Progenitor cell of endocrine pancreas (in vitro differentiated cells): ENCODE data around the gene COL24A1. TPM values are rescaled to one million over a fixed set of nuclear protein-coding genes. Genes with fewer than 3 reads are reported as not detected.
"Not testable (repeated sequence)": the region's sequence is repeated elsewhere in the genome, so short reads cannot be mapped to it uniquely, and the experiment has no call there.

ENCODE experiments used
- DNase-seq: peaks from one replicate; pipeline ENCODE4 v3.0.0; 2021; ENCODE audit warnings: low spot score; ENCODE audit not compliant: unreplicated experiment
- H3K27ac Mint-ChIP-seq: 2 replicates; pipeline ENCODE4 v1.8.0; 2021; ENCODE audit warnings: mild to moderate bottlenecking, moderate library complexity, mixed read lengths
- H3K27me3 Mint-ChIP-seq: 2 replicates; pipeline ENCODE4 v1.8.0; 2021; ENCODE audit warnings: mixed read lengths
- H3K36me3 Mint-ChIP-seq: 2 replicates; pipeline ENCODE4 v1.8.0; 2022; ENCODE audit warnings: mixed read lengths; ENCODE audit not compliant: insufficient read depth
- H3K4me1 Mint-ChIP-seq: 2 replicates; pipeline ENCODE4 v1.8.0; 2021; ENCODE audit warnings: low read depth, mixed read lengths
- H3K4me3 Mint-ChIP-seq: 2 replicates; pipeline ENCODE4 v1.8.0; 2021; ENCODE audit warnings: low read depth, mild to moderate bottlenecking, moderate library complexity, mixed read lengths
- H3K9me3 Mint-ChIP-seq: 2 replicates; pipeline ENCODE4 v1.8.0; 2021; ENCODE audit warnings: low read depth, mixed read lengths
- CTCF ChIP-seq: fragments of 200-600 bp; sonication (generic); IDR thresholded peaks from one replicate; pipeline ENCODE4 v1.5.0; 2021; ENCODE audit warnings: antibody characterized with exemption, mild to moderate bottlenecking; ENCODE audit not compliant: unreplicated experiment
- total RNA-seq: library from RNA; stranded (reverse); gene quantifications from 2 replicates; pipeline ENCODE4 v1.2.1, GENCODE V29; 2021

COL24A1 gene
- total RNA-seq, 1 donor from 2014 or later, result 1.1 TPM

- Mint-ChIP-seq H3K9me3 (no peaks in the 10 kb centered on the region), H3K27ac (no peak overlapping the region), H3K4me1 (peaks cover 7% of the 10 kb centered on the region), H3K4me3 (no peak overlapping the region), H3K27me3 (no peaks in the 10 kb centered on the region), H3K36me3 (no peaks in the 10 kb centered on the region)
- no peak for TF ChIP-seq CTCF
- DNase-seq, result no peak
These were observed 309.9 kb downstream of the COL24A1 start for GRCh38 chr1:85846706-85847105.

- DNase-seq, result no peak
- Mint-ChIP-seq H3K4me1 (no peaks in the 10 kb centered on the region), H3K27me3 (no peaks in the 10 kb centered on the region), H3K9me3 (no peaks in the 10 kb centered on the region), H3K4me3 (no peak overlapping the region), H3K27ac (no peak overlapping the region), H3K36me3 (no peaks in the 10 kb centered on the region)
- no peak for TF ChIP-seq CTCF
These were observed 317.1 kb downstream of the COL24A1 start for GRCh38 chr1:85839459-85839858.

- Mint-ChIP-seq H3K4me3 (no peak overlapping the region), H3K27ac (no peak overlapping the region)
- no peak for TF ChIP-seq CTCF
These were observed 318.3 kb downstream of the COL24A1 start for GRCh38 chr1:85838238-85838637.

GRCh38 chr1:85836736-85837135, 319.8 kb downstream of the COL24A1 start:
- no peak for TF ChIP-seq CTCF
- Mint-ChIP-seq H3K36me3 (no peaks in the 10 kb centered on the region), H3K4me1 (no peaks in the 10 kb centered on the region), H3K27me3 (no peaks in the 10 kb centered on the region), H3K27ac (no peak overlapping the region), H3K4me3 (no peak overlapping the region), H3K9me3 (peaks cover under 1% of the 10 kb centered on the region)
- DNase-seq, result no peak

More at GRCh38 chr1:85838238-85838637, 318.3 kb downstream of the COL24A1 start:
- Mint-ChIP-seq H3K36me3 (no peaks in the 10 kb centered on the region), H3K4me1 (no peaks in the 10 kb centered on the region), H3K27me3 (no peaks in the 10 kb centered on the region), H3K9me3 (no peaks in the 10 kb centered on the region)
- DNase-seq, result no peak

GRCh38 chr1:85833165-85833564, 323.4 kb downstream of the COL24A1 start:
- not testable (repeated sequence) for DNase-seq, H3K27me3 Mint-ChIP-seq, H3K4me3 Mint-ChIP-seq, H3K4me1 Mint-ChIP-seq, H3K27ac Mint-ChIP-seq, H3K36me3 Mint-ChIP-seq
- peaks cover 10% of the 10 kb centered on the region for H3K9me3 Mint-ChIP-seq

- no peak overlapping the region for H3K27ac Mint-ChIP-seq
- H3K4me3 Mint-ChIP-seq, result no peak overlapping the region
- H3K27me3 Mint-ChIP-seq, result no peaks in the 10 kb centered on the region
- DNase-seq, result no peak
- TF ChIP-seq CTCF, result no peak
- no peaks in the 10 kb centered on the region for H3K36me3 Mint-ChIP-seq
- no peaks in the 10 kb centered on the region for H3K4me1 Mint-ChIP-seq
- peaks cover 10% of the 10 kb centered on the region for H3K9me3 Mint-ChIP-seq
These were observed 325.7 kb downstream of the COL24A1 start for GRCh38 chr1:85830837-85831236.
